Activated T-cell treated with anti-CD3 and anti-CD28 coated beads for 4 hours (primary cell): ENCODE data around the gene CEP44.
"Not testable (repeated sequence)": the region's sequence is repeated elsewhere in the genome, so short reads cannot be mapped to it uniquely, and the experiment has no call there.

Experiments
- DNase-seq: peaks from one replicate; pipeline ENCODE4 v3.0.0-alpha.2; 2020

CEP44 gene

DNA sequence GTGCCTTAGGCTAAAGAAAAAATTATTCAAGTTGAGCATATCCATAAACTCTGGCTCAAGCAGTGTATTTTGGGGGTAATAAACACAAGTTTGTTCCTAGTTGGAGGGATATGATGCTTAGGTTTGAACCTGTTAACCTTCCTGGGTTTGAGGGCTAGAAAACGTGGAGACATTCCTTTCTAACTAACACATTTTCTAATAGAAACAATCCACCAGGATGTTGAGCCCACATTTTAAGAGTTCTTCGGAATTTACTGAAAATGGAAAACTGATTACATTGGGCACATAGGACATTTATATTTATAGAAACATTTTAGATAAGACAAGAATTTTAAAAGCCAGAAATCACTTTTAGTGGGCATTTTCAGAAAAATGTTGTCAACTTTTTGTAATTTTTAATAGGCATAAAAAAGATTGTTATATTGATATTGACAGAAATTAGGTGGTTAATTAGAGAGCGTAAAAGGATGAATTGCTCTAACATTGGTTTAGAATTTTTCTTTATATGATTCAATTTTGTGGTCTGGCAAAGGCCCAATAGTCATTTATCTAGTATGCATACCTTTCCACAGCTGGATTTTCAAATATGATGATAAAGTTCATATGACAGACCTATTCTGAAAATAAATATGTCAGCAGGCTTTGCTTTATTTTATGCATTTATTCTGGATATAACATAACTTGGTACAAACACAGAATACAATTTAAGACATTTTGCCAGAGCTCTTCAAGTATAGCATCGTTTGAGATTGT lies 49.2 kb downstream of the CEP44 start:
- no peak for DNase-seq

DNA sequence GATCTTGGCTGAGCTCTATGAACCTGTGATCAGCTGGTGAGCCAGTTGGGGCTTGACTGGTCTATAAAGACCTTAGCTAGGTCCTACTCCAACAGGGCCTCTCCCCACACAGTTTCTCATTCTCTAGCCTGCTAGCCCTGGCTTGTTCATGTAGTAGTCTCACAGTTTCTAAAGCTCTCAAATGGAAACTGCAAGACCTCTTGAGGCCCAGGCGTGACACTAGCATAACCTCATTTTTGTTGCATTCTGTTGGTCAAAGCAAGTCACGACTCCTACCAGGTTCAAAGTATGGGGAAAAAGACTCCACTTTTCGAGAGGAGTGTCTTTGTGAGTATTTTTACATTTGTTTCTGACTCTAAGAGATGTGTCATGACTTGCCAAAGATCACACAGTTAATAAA lies 50.9 kb downstream of the CEP44 start:
- DNase-seq, result no peak

DNA sequence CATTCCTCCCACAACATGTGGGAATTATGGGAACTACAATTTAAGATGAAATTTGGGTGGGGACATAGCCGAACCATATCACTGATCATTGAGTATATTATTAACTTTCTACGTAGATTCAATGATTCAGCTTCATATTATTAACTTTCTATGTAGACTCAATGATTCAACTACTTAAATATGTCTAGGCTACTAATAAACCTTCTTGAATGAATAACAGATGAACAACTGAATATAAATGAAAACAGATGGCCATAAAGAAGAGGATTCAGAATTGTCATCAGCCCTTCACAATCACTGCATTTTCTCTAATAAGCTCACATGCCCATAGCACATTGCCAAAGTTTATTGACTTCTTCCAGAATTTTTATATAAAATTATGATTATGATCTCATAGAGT lies 57.0 kb downstream of the CEP44 start:
- no peak for DNase-seq

DNA sequence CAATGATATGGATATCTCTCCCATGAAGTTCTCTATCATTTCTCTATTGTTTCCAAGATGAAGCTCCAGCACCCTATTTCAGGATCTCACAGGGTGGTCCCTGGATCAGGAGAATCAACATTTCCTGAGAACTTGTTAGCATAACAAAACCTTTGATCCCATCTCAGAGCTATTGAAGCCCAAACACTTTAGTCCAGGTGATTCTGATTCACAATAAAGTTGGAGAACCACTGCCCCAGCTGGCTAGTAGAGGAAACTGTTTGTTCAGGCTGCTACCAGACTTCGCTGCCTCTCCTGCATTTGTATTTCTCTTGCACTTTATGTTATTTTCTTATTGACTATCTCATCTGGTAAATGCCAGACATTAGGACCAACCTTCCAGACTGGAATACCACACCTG lies 65.4 kb downstream of the CEP44 start:
- DNase-seq, result no peak

DNA sequence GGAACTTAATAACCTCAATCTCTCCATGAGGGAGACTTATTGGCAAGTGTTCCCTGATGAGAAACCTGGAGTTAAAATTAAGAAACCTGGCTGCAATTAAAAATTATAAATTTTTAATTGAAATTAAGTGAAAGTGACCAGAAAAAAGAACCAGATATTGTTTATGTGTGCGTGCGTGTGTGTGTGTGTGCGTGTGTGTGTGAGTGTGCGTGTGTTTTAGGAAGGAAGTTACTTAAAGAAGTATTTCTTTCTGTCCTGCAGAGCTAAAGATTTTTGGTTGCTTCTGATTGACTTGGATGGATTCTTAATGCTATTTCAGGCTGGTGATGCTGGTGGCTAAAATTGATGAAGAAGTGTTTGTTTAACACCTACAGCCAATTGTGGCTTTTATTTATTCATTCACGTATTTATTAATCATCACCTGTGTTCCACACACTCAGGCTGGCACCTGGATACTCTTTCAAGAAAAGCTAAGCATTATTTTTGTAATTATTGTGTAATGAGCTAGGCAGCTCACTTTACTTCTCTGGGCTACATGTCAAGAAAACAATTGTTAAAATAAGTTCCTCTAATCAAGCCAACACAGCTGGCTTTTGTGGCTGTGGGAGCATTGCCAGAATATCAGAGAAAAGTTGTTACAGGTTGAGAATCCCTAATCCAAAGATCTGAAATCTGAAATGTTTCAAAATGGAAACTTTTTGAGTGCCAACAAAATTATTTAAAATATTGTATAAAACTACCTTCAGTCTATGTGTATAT lies 68.5 kb downstream of the CEP44 start:
- DNase-seq, result no peak

DNA sequence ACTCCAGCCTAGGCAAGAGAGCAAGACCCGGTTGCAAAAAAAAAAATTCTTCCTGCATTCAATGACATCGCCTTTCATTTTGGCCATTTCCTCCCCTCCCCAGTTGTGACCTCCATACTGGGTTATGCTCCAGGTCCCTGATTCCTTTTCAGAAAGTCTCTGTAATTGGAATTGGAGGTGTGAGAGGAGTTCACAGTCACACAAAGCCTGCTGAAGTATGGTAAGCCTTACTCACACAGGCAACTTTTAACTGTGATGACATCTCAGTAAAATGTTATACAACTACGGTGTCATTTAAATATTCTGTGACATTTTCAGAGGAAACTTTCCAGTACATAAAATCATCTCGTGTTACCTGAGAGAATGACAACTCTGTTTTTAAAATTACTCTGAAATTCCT lies 73.6 kb downstream of the CEP44 start:
- no peak for DNase-seq

DNA sequence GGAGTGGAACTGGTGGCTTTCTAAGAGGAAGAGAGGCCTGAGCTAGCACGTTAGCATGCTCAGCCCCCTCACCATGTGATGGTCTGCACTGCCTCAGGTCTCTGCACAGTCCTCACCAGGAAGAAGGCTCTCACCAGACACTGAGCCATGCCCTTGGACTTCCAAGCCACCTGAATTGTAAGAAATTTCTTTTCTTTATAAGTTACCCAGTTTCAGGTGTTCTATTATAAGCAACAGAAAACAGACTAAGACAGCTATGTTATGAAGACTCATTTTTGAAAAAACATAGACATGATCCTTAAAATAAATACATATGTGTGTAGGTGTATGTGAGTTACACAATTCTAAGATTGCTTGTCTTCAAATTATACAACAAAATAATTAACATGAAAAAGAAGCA lies 74.7 kb downstream of the CEP44 start:
- DNase-seq, result no peak

DNA sequence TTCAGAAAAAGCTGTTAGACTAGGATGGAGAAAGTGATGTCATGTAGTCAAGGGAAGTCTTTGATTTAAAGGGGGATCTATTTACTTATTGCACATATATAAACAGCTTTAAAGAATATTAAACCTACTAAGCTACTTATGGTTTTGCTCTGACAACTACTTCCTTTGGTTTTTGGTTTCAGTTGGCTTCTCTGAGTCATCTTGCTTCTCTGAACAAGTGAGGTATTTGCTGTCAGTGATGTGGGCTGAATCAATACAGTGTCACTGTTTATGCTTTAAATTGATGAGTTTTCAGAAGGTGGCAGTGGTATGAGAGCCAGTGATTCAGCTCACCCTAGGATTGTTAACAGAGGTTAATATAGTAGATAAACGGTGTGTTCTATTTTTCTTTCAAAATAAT lies 75.1 kb downstream of the CEP44 start:
- DNase-seq, result no peak

DNA sequence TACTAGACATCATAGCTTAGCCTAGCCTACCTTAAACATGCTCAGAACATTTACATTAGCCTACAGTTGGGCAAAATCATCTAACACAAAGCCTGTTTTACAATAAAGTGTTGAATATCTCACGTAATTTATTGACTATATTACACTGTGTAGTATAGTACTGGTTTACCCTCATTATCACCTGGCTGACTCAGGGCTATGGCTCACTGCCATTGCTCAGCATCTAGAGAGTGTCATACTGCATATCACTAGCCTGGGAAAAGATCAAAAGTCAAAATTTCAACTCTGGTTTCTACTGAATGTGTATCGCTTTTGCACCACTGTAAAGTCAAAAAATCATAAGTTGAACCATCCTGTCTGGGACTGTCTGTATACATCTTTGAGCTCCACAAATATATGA lies 78.6 kb downstream of the CEP44 start:
- no peak for DNase-seq

DNA sequence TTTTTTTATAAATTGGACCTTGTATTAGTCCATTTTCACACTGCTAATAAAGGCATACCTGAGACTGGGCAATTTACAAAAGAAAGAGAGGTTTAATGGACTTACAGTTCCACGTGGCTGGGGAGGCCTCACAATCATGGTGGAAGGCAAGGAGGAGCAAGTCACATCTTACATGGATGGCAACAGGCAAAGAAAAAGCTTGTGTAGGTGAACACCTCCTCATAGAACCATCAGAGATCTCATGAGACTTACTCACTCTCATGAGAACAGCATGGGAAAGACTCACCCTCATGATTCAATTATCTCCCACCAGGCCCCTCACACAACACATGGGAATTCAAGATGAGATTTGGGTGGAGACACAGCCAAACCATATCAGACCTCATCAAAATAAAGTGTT lies 80.1 kb downstream of the CEP44 start:
- not testable (repeated sequence) for DNase-seq

DNA sequence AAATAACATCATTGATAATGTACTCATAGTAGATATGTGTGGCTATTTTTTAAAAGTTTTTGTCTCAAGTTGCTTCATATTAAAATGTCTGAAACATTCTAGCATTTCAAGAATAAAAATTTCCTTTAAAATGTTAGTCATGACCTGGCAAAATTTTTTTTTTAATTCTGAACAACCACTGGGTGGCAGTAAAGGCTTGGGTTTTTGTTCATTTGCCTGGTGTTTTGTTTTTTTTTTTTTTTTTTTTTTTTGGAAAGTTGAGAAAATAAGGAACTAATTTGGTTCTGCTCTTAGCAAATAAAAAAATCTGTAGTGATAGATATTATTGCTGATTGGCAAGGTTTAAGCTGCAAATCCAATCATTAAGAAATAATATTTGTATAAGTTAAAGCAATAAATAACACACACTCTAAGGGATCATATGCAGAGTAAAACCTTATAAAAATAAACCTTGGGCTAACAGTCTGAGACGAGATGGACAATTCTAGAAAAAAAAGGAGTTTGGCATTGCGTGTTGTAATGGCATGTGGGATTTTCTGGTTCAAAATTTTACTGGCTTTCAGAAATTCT lies 81.4 kb downstream of the CEP44 start:
- no peak for DNase-seq

DNA sequence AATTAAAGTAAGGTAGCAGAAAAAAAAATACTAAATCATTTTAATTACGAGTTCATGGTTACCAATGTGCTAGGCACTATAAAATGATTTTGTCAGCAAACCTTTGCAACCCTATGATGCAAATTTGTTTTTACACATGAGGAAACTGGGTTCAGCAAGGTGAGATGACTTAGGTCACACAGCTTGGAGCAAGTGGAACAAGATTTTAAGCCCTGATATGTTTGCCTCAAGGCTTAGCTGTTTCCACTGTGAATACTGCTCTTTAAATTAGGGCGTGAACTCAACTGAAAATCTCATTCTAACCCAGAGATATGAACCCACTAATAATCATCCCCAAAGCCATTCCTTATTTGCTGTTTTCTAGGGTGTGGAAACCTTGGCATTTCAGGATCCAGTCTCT lies 86.3 kb downstream of the CEP44 start:
- DNase-seq, result no peak

DNA sequence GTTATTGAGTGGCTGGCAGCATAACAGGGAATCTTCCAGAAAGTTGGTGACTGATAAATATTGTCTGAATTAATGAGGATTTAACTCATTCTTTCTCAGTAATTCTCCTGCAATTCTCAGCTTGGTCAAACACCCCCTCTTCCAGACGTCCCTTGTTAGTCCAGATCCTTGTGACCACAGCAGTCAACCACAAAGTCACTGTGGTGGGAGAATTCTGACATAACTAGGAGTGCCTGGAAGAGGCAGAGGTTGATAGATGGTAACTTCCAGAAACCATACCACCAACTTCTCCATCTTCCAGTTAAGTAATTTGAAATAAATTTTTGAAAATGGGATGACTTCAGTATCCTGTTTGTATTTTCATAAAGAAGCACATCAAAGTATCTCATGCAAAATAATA lies 90.1 kb downstream of the CEP44 start:
- DNase-seq, result no peak

DNA sequence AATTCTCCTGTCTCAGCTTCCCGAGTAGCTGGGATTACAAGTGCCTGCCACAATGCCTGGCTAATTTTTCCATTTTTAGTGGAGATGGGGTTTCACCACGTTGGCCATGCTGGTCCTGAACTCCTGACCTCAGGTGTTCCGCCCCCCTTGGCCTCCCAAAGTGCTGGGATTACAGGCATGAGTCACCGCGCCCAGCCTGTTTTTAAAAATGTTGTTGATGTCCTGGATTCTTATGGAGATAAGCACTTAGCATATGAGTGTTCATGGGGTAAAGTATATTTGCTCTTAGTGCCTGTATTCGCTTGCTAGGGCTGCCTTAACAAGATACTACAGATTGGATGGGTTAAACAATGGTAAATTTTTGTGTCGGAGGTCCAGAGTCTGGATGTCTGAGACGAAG lies 91.7 kb downstream of the CEP44 start:
- DNase-seq, result no peak

DNA sequence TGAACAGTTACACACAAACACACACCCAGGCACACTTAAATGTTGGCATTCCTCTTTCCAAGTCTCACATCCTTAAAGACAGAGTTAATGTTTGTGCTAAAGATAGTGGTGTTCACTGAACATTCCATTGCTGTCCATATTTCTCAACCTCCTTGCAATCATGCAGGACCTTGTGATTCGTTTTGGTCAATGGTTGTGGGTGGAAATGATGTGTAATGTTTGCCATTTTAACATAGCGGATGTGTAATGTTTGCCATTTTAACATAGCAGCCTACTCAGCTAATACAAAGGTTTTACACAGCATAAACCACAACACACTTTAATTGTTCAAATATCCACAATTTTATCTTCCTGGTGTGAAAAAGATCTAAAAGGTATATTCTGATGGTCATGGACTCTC lies 93.9 kb downstream of the CEP44 start:
- no peak for DNase-seq

DNA sequence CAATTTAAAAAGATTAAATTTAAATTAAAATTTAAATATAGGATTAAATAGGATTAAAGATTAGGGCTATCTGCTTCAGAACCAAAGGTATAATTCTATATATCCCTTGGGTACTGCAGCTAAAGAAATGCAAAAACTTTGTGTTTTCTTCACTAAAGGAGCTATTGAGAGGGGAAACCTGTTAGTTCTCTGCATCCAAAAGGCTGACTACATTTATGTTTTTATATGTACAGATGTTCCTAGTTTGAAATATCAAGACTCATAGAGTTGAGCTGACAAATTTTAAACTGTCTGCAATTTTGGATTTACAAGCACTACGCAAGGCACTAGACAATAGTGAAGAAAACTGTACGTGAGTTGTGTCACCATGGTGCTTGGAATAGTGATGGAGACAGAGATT lies 95.2 kb downstream of the CEP44 start:
- DNase-seq, result no peak

DNA sequence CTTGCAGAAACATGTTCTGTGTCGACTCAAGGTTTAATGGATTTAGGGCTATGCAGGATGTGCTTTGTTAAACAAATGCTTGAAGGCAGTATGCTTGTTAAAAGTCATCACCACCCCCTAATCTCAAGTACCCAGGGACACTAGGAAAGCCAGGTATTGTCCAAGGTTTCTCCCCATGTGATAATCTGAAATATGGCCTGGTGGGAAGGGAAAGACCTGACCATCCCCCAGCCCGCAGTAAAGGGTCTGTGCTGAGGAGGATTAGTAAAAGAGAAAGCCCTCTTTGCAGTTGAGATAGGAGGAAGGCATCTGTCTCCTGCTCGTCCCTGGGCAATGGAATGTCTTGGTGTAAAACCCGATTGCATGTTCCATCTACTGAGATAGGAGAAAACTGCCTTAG lies 96.5 kb downstream of the CEP44 start:
- not testable (repeated sequence) for DNase-seq

DNA sequence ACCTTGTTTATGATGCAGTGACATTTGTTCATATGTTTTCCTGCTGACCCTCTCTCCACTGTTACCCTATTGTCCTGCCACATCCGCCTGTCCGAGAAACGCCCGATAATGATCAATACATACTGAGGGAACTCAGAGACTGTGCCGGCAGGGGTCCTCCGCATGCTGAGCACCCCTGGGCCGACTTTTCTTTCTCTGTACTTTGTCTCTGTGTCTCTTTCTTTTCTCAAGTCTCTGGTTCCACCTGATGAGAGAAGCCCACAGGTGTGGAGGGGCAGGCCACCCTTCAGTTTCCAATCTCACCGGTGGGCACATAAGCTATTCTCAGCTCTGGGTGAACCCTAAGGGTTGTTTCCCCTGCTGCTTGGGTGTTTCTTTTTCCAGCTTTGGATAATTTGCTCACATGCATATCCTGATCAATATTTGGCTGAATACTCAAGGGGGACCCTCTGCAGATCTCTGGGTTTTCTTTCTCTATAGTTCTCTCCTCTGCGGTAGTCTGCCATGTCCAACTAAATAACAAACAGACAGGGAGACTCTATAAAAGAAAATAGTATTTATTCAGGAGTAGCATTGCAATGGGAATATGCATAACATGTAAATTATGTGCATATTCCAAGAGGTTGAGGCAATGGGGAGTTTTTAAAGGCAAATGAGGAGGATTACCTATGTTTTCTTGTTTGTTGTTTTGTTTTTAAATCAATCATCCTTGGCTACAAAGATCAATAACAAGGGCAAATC lies 97.2 kb downstream of the CEP44 start:
- DNase-seq, result no peak

DNA sequence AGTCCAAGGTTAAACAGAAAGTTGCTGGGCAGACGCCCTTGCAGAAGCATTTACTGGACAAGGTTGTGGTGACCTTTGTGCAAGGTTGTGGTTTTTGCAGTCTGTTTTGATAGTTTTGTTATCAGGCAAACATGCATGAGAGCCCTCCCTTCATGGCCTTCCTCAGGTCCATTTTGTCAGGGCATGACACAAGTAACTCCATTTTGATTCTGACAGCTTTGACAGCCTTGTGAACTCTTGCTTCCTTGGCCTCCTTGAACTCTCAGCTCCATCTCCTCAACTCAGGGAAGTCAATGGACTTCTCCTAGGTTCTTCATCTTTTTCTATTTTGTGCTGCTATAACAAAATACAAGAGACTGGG lies 97.7 kb downstream of the CEP44 start:
- DNase-seq, result no peak
